ENCODE measurements around the gene KRTAP5-4. TPM values are rescaled to one million over a fixed set of nuclear protein-coding genes. Genes with fewer than 3 reads are reported as not detected.

The KRTAP5-4 gene
- total RNA-seq, 1 experiment from 2014 or later = not detected

DNA sequence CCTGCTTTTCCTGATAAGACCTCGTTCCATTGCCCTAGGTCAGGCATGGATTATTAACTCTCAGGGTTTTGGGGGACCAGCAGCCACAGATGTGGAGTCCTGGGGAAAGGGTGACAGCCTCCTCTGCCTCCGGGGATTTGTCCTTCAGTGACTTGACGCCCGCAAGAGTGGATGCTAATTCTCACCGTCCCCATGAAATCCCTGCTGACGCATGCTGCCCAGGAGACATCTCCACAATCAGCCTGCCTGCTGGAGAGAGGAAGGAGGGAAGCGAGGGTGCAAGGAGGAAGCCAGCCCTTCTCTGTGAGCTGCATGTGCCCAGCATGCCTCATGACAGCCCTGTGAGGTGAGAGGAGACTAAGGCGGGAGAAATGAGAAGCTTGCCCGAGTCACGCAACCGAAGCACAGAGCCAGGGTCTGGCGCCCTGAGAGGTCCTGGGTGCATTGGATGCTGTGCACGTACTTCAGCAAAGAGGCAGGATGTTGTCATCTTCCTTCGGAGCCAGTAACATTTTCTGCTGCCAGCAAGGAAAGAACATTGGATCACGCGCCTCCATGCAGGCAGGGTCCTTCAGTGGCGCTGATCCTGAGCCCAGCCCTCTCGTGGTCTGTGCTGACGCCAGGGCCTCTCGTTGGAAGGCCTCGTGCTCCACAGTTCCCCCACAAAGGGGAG, 47.7 kb upstream of the KRTAP5-4 start:
- Histone ChIP-seq H3F3A (ENCODE audit: insufficient read depth, low read depth) (no peaks in the 10 kb centered on the region), H3K4me1 (replicated peaks; ENCODE audit: insufficient read depth) (no peaks in the 10 kb centered on the region), H3K9me3 (ENCODE audit: insufficient read depth, low read depth) (no peaks in the 10 kb centered on the region), H2AFZ (no peak overlapping the region), H3K79me2 (ENCODE audit: low read depth) (no peaks in the 10 kb centered on the region), H3K9me2 (ENCODE audit: insufficient read depth) (no peaks in the 10 kb centered on the region), H3K27me3 (ENCODE audit: insufficient read depth, low read depth) (peaks cover 42% of the 10 kb centered on the region), H4K20me1 (ENCODE audit: insufficient read depth) (no peaks in the 10 kb centered on the region), H3K36me3 (ENCODE audit: low read depth) (no peaks in the 10 kb centered on the region), H3K4me2 (no peak overlapping the region), H3K4me3 (no peak overlapping the region), H3K27ac (no peak overlapping the region)
- ChIA-PET POLR2A (ENCODE audit: unreplicated experiment) (no interaction called here), CTCF (no interaction called here)
- intact Hi-C loops (cut with micrococcal nuclease; ENCODE audit: unreplicated experiment) = no loop called here
- no peak for DNase-seq
- TF ChIP-seq EZH2 (IDR thresholded peaks at IDR 0.05; ENCODE audit: low read depth) = no peak
- TF ChIP-seq, protein P1, sequence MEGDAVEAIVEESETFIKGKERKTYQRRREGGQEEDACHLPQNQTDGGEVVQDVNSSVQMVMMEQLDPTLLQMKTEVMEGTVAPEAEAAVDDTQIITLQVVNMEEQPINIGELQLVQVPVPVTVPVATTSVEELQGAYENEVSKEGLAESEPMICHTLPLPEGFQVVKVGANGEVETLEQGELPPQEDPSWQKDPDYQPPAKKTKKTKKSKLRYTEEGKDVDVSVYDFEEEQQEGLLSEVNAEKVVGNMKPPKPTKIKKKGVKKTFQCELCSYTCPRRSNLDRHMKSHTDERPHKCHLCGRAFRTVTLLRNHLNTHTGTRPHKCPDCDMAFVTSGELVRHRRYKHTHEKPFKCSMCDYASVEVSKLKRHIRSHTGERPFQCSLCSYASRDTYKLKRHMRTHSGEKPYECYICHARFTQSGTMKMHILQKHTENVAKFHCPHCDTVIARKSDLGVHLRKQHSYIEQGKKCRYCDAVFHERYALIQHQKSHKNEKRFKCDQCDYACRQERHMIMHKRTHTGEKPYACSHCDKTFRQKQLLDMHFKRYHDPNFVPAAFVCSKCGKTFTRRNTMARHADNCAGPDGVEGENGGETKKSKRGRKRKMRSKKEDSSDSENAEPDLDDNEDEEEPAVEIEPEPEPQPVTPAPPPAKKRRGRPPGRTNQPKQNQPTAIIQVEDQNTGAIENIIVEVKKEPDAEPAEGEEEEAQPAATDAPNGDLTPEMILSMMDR (conservative IDR thresholded peaks at IDR 0.05) = no peak
- no TSS peak for BruUV-seq (replicated peaks)

- H3K4me3 ChIP-seq = no peak overlapping the region
- H3K27me3 ChIP-seq (ENCODE audit: insufficient read depth, low read depth) = peaks cover 35% of the 10 kb centered on the region
- intact Hi-C loops (cut with micrococcal nuclease; ENCODE audit: unreplicated experiment) = no loop called here
- ChIA-PET POLR2A (ENCODE audit: unreplicated experiment) (no interaction called here), CTCF (no interaction called here)
- no TSS peak for BruUV-seq (replicated peaks)
- H2AFZ ChIP-seq = no peak overlapping the region
- no peaks in the 10 kb centered on the region for H3K36me3 ChIP-seq (ENCODE audit: low read depth)
- H3K4me2 ChIP-seq = no peak overlapping the region
- H3K9me3 ChIP-seq (ENCODE audit: insufficient read depth, low read depth) = no peaks in the 10 kb centered on the region
- H4K20me1 ChIP-seq (ENCODE audit: insufficient read depth) = no peaks in the 10 kb centered on the region
- H3K79me2 ChIP-seq (ENCODE audit: low read depth) = no peaks in the 10 kb centered on the region
- no peak for TF ChIP-seq EZH2 (IDR thresholded peaks at IDR 0.05; ENCODE audit: low read depth)
- TF ChIP-seq, protein P1 (conservative IDR thresholded peaks at IDR 0.05) = no peak
- H3F3A ChIP-seq (ENCODE audit: insufficient read depth, low read depth) = no peaks in the 10 kb centered on the region
- H3K27ac ChIP-seq = no peak overlapping the region
- H3K4me1 ChIP-seq (replicated peaks; ENCODE audit: insufficient read depth) = no peaks in the 10 kb centered on the region
- no peak for DNase-seq
- no peaks in the 10 kb centered on the region for H3K9me2 ChIP-seq (ENCODE audit: insufficient read depth)
Observed at GRCh38 chr11:1668911-1669473, 47.1 kb upstream of the KRTAP5-4 start.

DNA sequence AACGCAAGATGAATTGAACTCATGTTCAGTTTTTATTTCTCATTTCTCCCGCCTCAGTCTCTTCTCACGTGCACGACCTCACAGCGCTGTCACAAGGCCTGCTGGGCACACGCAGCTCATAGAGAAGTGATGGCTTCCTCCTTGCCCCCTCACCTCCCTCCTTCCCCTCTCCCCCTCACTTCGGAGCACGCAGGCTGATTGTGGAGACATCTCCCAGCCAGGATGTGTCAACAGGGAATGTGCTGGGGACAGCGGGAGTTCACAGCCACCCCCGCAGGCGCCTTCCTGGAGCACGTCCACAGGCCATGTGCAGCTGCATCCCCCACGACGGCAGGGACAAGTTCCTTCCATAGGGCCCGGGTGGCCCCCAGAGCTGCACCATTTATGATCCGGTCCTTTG, 46.0 kb upstream of the KRTAP5-4 start:
- intact Hi-C loops (cut with micrococcal nuclease; ENCODE audit: unreplicated experiment) = no loop called here
- Histone ChIP-seq H3K9me3 (ENCODE audit: insufficient read depth, low read depth) (no peaks in the 10 kb centered on the region), H4K20me1 (ENCODE audit: insufficient read depth) (no peaks in the 10 kb centered on the region), H3K4me1 (replicated peaks; ENCODE audit: insufficient read depth) (no peaks in the 10 kb centered on the region), H3K79me2 (ENCODE audit: low read depth) (no peaks in the 10 kb centered on the region), H3K4me2 (no peak overlapping the region), H3K9me2 (ENCODE audit: insufficient read depth) (no peaks in the 10 kb centered on the region), H3K36me3 (ENCODE audit: low read depth) (no peaks in the 10 kb centered on the region), H3K4me3 (no peak overlapping the region), H3K27ac (no peak overlapping the region), H2AFZ (no peak overlapping the region), H3K27me3 (ENCODE audit: insufficient read depth, low read depth) (peaks cover 25% of the 10 kb centered on the region; the same call in 1 of the 2 replicates), H3F3A (ENCODE audit: insufficient read depth, low read depth) (no peaks in the 10 kb centered on the region)
- TF ChIP-seq EZH2 (IDR thresholded peaks at IDR 0.05; ENCODE audit: low read depth) = no peak
- TF ChIP-seq, protein P1 (conservative IDR thresholded peaks at IDR 0.05) = no peak
- CTCF ChIA-PET = no interaction called here
- DNase-seq = no peak
- POLR2A ChIA-PET (ENCODE audit: unreplicated experiment) = interaction anchor here (0.6 kb wide), 1 partner anchor 83 kb away, joined by 8 read pairs; no protein-coding TSS in a partner anchor
- BruUV-seq (replicated peaks) = no TSS peak

All from PC-9 (cell line).